ENCODE measurements around the gene OCA2. TPM values are rescaled to one million over a fixed set of nuclear protein-coding genes. Genes with fewer than 3 reads are reported as not detected.

Gene OCA2
- total RNA-seq, 1 experiment from 2014 or later = 0.31 TPM

DNA sequence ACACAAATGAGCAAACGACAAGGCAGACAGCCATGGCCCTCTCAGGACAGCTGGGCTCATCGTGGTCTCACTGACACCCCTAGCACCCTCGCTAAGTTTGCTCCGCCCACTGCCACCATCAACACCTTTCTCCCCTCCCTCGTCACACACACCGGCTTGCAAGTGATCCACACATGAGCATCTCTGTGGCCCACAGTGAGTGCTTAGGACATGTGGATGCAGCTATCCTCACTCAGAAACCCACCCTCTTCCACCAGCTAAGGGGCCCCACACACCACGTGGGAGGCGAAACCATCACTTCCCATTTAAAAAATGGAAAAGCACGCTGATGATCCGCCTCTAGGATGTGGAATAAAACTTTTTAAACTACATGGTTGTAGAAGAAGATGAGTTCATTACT lies 105.6 kb downstream of the OCA2 start:
- no peaks in the 10 kb centered on the region for H3K4me1 Mint-ChIP-seq
- no peaks in the 10 kb centered on the region for H3K79me2 ChIP-seq (ENCODE audit: insufficient read depth, low read length)
- H4K91ac ChIP-seq (ENCODE audit: insufficient read length, low read depth, low read length) = no peak overlapping the region
- no peak overlapping the region for H2BK15ac ChIP-seq (ENCODE audit: low read depth, low read length)
- no peaks in the 10 kb centered on the region for H3K79me1 ChIP-seq (ENCODE audit: insufficient read depth, low read depth, low read length, poor library complexity, severe bottlenecking)
- DNase-seq = no peak
- no peak overlapping the region for H4K8ac ChIP-seq (replicated peaks; ENCODE audit: insufficient read length, low read depth, low read length)
- no peaks in the 10 kb centered on the region for H3K23me2 ChIP-seq (ENCODE audit: insufficient read length, low read depth, low read length, poor library complexity, severe bottlenecking)
- H2BK12ac ChIP-seq (ENCODE audit: insufficient read length, low read depth, low read length) = no peak overlapping the region
- H3K27ac Mint-ChIP-seq = no peak overlapping the region
- WGBS (ENCODE audit: extremely low coverage, insufficient read length, low lambda C conversion rate) = no CpG with 5 or more reads among the region's 10 CpGs
- no peak overlapping the region for H3K18ac ChIP-seq (ENCODE audit: insufficient read length, low read depth, low read length)
- peaks cover 4% of the 10 kb centered on the region for H3K27me3 Mint-ChIP-seq (ENCODE audit: low read depth)
- no peak overlapping the region for H2BK5ac ChIP-seq (ENCODE audit: insufficient read length, low read length)
- TF ChIP-seq, protein P1, sequence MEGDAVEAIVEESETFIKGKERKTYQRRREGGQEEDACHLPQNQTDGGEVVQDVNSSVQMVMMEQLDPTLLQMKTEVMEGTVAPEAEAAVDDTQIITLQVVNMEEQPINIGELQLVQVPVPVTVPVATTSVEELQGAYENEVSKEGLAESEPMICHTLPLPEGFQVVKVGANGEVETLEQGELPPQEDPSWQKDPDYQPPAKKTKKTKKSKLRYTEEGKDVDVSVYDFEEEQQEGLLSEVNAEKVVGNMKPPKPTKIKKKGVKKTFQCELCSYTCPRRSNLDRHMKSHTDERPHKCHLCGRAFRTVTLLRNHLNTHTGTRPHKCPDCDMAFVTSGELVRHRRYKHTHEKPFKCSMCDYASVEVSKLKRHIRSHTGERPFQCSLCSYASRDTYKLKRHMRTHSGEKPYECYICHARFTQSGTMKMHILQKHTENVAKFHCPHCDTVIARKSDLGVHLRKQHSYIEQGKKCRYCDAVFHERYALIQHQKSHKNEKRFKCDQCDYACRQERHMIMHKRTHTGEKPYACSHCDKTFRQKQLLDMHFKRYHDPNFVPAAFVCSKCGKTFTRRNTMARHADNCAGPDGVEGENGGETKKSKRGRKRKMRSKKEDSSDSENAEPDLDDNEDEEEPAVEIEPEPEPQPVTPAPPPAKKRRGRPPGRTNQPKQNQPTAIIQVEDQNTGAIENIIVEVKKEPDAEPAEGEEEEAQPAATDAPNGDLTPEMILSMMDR (conservative IDR thresholded peaks at IDR 0.05) = no peak
- no peak overlapping the region for H3K56ac ChIP-seq (ENCODE audit: insufficient read length, low read depth, low read length)
- no peak overlapping the region for H2BK20ac ChIP-seq (ENCODE audit: low read depth, low read length, poor library complexity, severe bottlenecking)
- no peak overlapping the region for H3K4me2 ChIP-seq (ENCODE audit: insufficient read depth, insufficient read length, low read length)
- no peak overlapping the region for H3K4ac ChIP-seq (ENCODE audit: low read depth, low read length)
- no peaks in the 10 kb centered on the region for H3K4me1 ChIP-seq (ENCODE audit: insufficient read depth, low read length)
- H3K36me3 Mint-ChIP-seq (ENCODE audit: insufficient read depth in 1 of 3, low read depth in 3 of 3) = no peaks in the 10 kb centered on the region
- H3K9me3 Mint-ChIP-seq = no peaks in the 10 kb centered on the region; a peak in 1 of 5 replicates
- no peak overlapping the region for H3K27ac ChIP-seq (ENCODE audit: insufficient read length, low read depth, low read length)
- H4K5ac ChIP-seq (ENCODE audit: insufficient read length, low read depth, low read length) = no peak overlapping the region
- H2BK120ac ChIP-seq (ENCODE audit: low read depth, low read length, poor library complexity, severe bottlenecking) = no peak overlapping the region
- H3K4me3 Mint-ChIP-seq = no peak overlapping the region
- H3K9ac ChIP-seq (ENCODE audit: extremely low read depth, insufficient read length, low read length) = no peak overlapping the region
- H2AFZ ChIP-seq (ENCODE audit: low read length) = no peak overlapping the region
- no peak overlapping the region for H3K14ac ChIP-seq (ENCODE audit: insufficient read depth, low read length)
- no peak overlapping the region for H2AK5ac ChIP-seq (ENCODE audit: insufficient read length, low read length)
- no peaks in the 10 kb centered on the region for H3K27me3 ChIP-seq (ENCODE audit: insufficient read depth, low read length)
- H3K23ac ChIP-seq (ENCODE audit: insufficient read length, low read depth, low read length) = no peak overlapping the region
- H4K20me1 ChIP-seq (ENCODE audit: control insufficient read depth, insufficient read depth, insufficient read length) = no peaks in the 10 kb centered on the region
- no peaks in the 10 kb centered on the region for H3K9me3 ChIP-seq (ENCODE audit: control insufficient read depth, low read depth, low read length)
- H3T11ph ChIP-seq (ENCODE audit: low read length) = no peak overlapping the region

All from H9 (cell line).